ENCODE results near the gene TSC2.

- TF ChIP-seq REST (IDR thresholded peaks at IDR 0.05; ENCODE audit: low read depth) (no peak), ZBTB7A (IDR thresholded peaks at IDR 0.05; ENCODE audit: low read depth) (no peak), NFIC (IDR thresholded peaks at IDR 0.05) (no peak), CREB1 (IDR thresholded peaks at IDR 0.05; ENCODE audit: low read depth) (no peak), EP300 (IDR thresholded peaks at IDR 0.05; ENCODE audit: borderline replicate concordance) (no peak), TAF1 (IDR thresholded peaks at IDR 0.05; ENCODE audit: low read depth) (no peak), EGR1 (IDR thresholded peaks at IDR 0.05) (no peak), YY1 (IDR thresholded peaks at IDR 0.05; ENCODE audit: low read depth) (no peak), MAX (IDR thresholded peaks at IDR 0.05) (no peak)
Observed at GRCh38 chr16:2063861-2064260, 16.1 kb downstream of the TSC2 start.
